ENCODE data around the gene PPIF. TPM values are rescaled to one million over a fixed set of nuclear protein-coding genes. Genes with fewer than 3 reads are reported as not detected.
A peak's percentile ranks its signal among the peaks of the same experiment; 100 is the strongest.

Gene PPIF
- total RNA-seq, 1 donor from 2014 or later = 21.9 TPM

DNA sequence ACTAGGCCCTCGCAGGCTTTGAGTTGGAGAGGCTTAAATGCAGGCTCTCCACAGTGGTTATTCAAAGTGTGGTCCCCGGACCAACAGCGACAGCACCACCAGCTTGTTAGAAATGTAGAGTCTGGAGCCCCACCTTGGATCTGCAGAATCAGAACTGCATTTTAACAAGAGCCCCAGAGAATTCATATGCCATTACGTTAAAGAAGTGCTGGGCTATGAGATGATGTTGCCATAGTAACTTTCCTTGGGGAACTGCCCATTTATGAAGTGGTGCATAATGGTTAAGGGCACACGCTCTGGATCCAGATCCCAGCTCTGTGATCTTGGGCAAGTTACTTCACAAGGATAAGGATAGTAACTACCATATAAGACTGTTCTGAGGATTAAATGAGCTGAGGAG, 49.3 kb downstream of the PPIF start:
- H3K9me3 Mint-ChIP-seq (ENCODE audit: unreplicated experiment) = no peaks in the 10 kb centered on the region
- no peak for TF ChIP-seq CTCF (IDR thresholded peaks at IDR 0.05; ENCODE audit: unreplicated experiment)
- peaks cover 51% of the 10 kb centered on the region for H3K4me1 Mint-ChIP-seq (ENCODE audit: unreplicated experiment)
- DNase-seq (ENCODE audit: low spot score) = no peak
- no peak overlapping the region for H3K27ac Mint-ChIP-seq (ENCODE audit: unreplicated experiment)
- H3K27me3 Mint-ChIP-seq (ENCODE audit: unreplicated experiment) = peaks cover 18% of the 10 kb centered on the region
- peaks cover 52% of the 10 kb centered on the region for H3K36me3 Mint-ChIP-seq (ENCODE audit: low read depth, unreplicated experiment)
- no peak overlapping the region for H3K4me3 Mint-ChIP-seq (ENCODE audit: unreplicated experiment)

- no peak for TF ChIP-seq CTCF (IDR thresholded peaks at IDR 0.05; ENCODE audit: unreplicated experiment)
- Mint-ChIP-seq H3K27me3 (ENCODE audit: unreplicated experiment) (peaks cover 16% of the 10 kb centered on the region), H3K4me1 (ENCODE audit: unreplicated experiment) (peaks cover 55% of the 10 kb centered on the region), H3K36me3 (ENCODE audit: low read depth, unreplicated experiment) (peaks cover 48% of the 10 kb centered on the region), H3K9me3 (ENCODE audit: unreplicated experiment) (no peaks in the 10 kb centered on the region), H3K4me3 (ENCODE audit: unreplicated experiment) (no peak overlapping the region), H3K27ac (ENCODE audit: unreplicated experiment) (no peak overlapping the region)
- no peak for DNase-seq (ENCODE audit: low spot score)
These were observed 49.8 kb downstream of the PPIF start for GRCh38 chr10:79397051-79397450.

DNA sequence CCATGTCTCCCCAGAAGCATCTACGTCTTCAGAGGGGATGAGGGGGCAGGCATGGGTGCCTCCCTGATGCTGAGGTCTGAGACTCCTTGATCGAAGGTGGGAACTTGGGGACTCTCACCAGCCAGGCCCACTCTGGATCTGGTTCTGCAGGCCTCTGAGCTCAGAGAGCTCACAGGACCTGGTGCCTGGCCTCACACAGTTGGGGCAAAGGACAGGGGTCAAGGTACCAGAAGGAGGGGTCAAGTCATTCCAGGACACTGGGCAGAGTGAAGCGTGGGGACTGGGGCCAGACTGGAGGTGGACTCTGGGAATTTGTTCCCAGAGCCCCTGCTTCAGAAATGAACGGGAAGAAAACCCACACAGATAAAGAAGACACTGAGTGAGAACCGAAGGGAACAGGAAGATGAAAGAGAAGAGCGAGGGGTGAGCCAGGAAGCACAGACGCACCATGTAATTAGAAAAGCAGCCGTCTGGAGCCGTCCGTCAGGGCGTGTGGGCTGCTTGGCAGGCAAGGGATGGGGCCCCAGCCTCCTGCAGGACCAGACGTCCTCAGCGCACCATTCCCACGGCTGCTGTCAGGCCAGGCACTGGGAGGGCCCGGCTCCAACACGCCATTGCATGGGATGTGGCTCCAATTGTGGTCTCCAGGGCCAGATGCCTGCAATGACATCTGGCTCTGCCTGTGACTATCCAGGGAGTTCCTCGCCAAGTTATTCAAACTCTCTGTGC, 50.5 kb downstream of the PPIF start:
- peak overlapping the region; percentile 76 for H3K4me3 Mint-ChIP-seq (ENCODE audit: unreplicated experiment)
- H3K9me3 Mint-ChIP-seq (ENCODE audit: unreplicated experiment) = no peaks in the 10 kb centered on the region
- no peak for TF ChIP-seq CTCF (IDR thresholded peaks at IDR 0.05; ENCODE audit: unreplicated experiment)
- peaks cover 57% of the 10 kb centered on the region for H3K4me1 Mint-ChIP-seq (ENCODE audit: unreplicated experiment)
- peaks cover 43% of the 10 kb centered on the region for H3K36me3 Mint-ChIP-seq (ENCODE audit: low read depth, unreplicated experiment)
- DNase-seq (ENCODE audit: low spot score) = no peak
- H3K27me3 Mint-ChIP-seq (ENCODE audit: unreplicated experiment) = peaks cover 12% of the 10 kb centered on the region
- H3K27ac Mint-ChIP-seq (ENCODE audit: unreplicated experiment) = peak overlapping the region; percentile 82

DNA sequence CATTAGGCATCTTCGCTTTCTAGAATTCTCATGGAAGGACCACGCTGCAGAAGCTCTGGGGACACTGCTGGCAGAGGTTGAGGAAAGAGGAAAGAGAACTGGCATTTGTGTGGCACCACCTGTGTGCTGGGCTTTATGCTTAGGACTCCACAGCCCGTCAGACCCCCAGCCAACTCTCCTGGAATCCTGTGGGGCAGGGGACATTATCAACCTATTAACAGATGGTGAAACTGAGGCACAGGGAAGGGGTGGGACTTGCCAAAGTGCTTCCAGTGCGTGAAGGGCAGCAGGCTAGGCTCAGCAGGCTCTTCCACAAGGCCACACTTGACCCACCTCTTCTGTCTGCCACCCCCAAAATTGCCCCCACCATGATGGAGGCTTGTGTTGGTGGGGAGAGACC, 51.4 kb downstream of the PPIF start:
- H3K27me3 Mint-ChIP-seq (ENCODE audit: unreplicated experiment) = peaks cover 13% of the 10 kb centered on the region
- no peak for TF ChIP-seq CTCF (IDR thresholded peaks at IDR 0.05; ENCODE audit: unreplicated experiment)
- peak overlapping the region; percentile 15 for H3K4me3 Mint-ChIP-seq (ENCODE audit: unreplicated experiment)
- H3K4me1 Mint-ChIP-seq (ENCODE audit: unreplicated experiment) = peaks cover 65% of the 10 kb centered on the region
- peaks cover 38% of the 10 kb centered on the region for H3K36me3 Mint-ChIP-seq (ENCODE audit: low read depth, unreplicated experiment)
- DNase-seq (ENCODE audit: low spot score) = no peak
- peak overlapping the region; percentile 85 for H3K27ac Mint-ChIP-seq (ENCODE audit: unreplicated experiment)
- no peaks in the 10 kb centered on the region for H3K9me3 Mint-ChIP-seq (ENCODE audit: unreplicated experiment)

DNA sequence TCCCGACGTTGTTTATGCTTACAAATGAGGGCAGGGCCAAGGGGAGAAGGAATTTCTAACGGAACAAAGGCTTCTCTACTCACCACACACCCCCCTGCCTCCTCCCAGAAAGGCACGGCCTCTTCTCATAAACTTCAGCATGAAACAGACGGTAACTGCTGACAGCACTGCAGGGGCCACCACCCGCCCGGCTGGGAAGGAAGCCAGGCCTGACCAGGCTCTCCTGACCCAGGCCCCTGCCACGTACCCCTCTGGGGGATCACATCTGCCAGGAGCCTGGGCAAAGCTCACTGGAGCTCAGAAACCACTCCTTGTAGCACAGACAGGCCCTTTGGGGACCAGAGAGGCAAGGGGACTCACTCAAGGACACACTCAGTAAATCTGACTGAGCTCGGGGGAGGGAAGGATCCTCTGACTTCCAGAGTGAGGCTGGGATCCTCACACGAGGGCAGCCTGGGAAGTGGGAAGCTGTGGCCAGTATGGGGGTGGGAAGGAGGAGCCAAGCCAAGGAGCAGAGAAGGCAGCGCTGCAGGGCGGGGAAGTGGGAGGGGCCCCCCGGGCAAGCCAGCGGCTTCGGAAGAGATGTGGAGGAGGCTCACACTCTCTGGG, 52.1 kb downstream of the PPIF start:
- H3K4me1 Mint-ChIP-seq (ENCODE audit: unreplicated experiment) = peaks cover 66% of the 10 kb centered on the region

More for the DNA sequence above, 52.1 kb downstream of the PPIF start:
- peak overlapping the region; percentile 47 for H3K4me3 Mint-ChIP-seq (ENCODE audit: unreplicated experiment)
- no peak for TF ChIP-seq CTCF (IDR thresholded peaks at IDR 0.05; ENCODE audit: unreplicated experiment)
- peaks cover 31% of the 10 kb centered on the region for H3K36me3 Mint-ChIP-seq (ENCODE audit: low read depth, unreplicated experiment)
- peak overlapping the region; percentile 85 for H3K27ac Mint-ChIP-seq (ENCODE audit: unreplicated experiment)
- DNase-seq (ENCODE audit: low spot score) = peak; percentile 67
- no peaks in the 10 kb centered on the region for H3K9me3 Mint-ChIP-seq (ENCODE audit: unreplicated experiment)
- H3K27me3 Mint-ChIP-seq (ENCODE audit: unreplicated experiment) = peaks cover 17% of the 10 kb centered on the region
